ENCODE measurements around the gene PPP1R12A.

Gene PPP1R12A

DNA sequence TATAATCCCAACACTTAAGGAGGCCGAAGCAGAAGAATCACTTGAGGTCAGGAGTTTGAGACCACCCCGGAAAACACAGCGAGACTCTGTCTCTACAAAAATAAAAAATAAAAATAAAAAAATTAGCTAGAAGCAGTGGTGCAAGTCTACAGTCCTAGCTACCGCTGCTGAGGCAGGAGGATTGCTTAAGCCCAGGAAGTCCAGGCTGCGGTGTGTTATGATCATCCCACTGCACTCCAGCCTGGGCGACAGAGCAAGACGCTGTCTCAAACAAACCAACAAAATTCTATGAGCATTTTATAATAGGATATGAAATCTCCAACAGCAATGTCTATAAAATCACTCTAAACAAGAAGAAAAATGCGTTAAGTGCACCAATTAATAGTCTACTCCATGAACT, 75.3 kb downstream of the PPP1R12A start:
- DNase-seq (ENCODE audit: insufficient read length, low spot score) (no peak), FAIRE-seq (no peak)
- TF ChIP-seq POLR2A (IDR thresholded peaks at IDR 0.05; ENCODE audit: low read depth, low read length) = no peak

DNA sequence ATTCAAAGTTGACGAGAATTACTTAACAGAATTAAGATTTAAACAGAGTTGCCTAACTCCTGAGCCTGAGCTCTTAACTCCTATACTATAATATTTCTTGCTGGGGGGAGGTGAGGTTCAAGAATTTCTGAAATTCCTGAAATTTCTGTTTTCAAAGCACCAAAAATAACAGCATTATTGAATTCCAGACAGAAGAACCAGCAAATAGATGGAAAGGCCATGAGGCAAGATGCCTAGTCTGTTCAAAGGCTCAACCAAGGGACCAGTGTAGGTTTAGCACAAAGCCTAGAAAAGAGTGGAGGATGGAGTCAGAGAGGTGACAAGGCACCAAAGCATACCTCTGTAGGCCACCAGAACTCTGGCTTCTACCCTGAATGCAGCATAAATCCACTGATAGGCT, 76.4 kb downstream of the PPP1R12A start:
- peak; percentile 30 for FAIRE-seq
- TF ChIP-seq POLR2A (IDR thresholded peaks at IDR 0.05; ENCODE audit: low read depth, low read length) = no peak
- DNase-seq (ENCODE audit: insufficient read length, low spot score) = no peak

DNA sequence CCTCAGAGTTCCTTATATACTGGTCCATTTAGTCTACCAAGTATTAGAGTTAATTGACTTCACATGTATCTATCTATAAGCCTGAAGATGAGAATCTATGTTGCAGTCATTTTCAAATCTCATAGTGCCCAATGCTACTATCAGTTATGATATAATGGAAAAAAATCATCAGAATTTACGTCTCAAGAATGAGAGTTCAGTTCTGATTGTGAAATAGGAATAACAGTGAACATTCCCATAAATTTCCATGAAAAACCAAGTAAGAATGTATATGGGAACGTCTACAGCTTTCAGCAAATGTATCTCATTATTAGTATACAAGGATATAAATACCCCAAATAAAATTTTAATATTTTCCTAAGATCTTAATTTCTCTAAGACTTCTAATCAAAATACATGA, 77.2 kb downstream of the PPP1R12A start:
- no peak for FAIRE-seq
- no peak for TF ChIP-seq POLR2A (IDR thresholded peaks at IDR 0.05; ENCODE audit: low read depth, low read length)
- DNase-seq (ENCODE audit: insufficient read length, low spot score) = no peak

DNA sequence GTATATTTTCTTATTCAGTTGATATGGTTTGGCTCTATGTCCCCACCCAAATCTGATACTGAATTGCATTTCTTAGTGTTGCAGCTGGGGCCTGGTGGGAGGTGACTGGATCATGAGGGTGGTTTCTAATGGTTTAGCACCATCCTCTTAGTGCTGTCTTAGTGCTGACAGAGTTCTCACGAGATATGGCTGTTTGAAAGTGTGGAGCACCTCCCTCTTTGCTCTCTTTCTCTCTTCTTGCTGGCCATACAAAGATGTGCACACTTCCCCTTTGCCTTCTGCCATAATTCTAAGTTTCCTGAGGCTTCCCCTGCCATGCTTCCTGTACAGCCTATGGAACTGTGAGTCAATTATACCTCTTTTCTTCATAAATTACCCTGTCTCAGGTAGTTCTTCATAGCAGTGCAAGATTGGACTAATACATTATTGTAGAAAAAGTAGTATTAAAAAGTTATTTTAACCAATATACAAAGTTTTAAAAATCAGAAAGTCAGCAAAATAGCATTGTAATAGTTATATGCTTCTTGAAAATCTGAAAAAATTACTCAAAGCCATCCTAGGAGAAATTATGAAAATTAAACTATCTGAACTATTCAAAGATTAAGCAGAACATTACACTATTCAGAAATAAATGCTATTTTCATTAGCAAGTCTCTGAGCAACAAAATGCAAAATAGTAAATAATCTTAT, 84.1 kb downstream of the PPP1R12A start:
- DNase-seq (ENCODE audit: insufficient read length, low spot score) (no peak), FAIRE-seq (no peak)
- TF ChIP-seq POLR2A (IDR thresholded peaks at IDR 0.05; ENCODE audit: low read depth, low read length) = no peak

DNA sequence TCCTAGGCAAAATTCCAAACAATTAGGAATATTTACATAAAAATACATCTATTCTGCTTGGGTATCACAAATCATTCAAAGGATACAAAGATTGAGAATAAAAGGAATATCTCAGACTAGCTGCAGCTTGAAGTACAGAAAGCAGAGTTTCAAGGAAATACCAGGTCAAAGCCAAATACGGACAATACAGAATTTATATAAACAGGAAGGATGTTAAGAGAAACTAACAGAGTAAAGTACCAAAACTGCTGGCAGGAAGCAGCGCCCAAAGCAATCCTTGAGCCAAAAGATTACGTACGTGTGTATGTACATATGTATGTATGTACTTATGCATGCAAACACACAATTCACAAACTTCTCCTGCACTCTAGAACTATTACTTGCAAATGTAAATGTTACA, 86.6 kb downstream of the PPP1R12A start:
- TF ChIP-seq POLR2A (IDR thresholded peaks at IDR 0.05; ENCODE audit: low read depth, low read length) = no peak
- FAIRE-seq (peak; percentile 27), DNase-seq (ENCODE audit: insufficient read length, low spot score) (no peak)

DNA sequence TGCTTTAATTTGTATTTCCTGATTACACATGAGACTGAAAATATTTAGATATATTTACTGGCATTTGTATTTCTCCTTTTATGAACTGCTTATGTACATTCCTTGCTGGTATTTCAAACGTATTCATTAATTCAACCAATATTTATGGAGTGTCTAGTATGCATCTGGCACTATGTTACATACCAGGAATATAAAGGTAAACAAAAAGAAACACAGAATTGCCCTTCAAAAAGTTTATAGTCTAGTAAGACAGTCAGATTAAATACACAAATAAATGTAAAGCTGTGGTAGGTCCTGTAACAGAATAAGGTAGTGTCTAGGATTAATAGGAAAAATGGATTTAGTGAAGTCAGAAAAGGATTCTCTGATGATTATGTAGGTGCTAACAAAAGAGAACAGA, 87.5 kb downstream of the PPP1R12A start:
- DNase-seq (ENCODE audit: insufficient read length, low spot score) (no peak), FAIRE-seq (no peak)
- TF ChIP-seq POLR2A (IDR thresholded peaks at IDR 0.05; ENCODE audit: low read depth, low read length) = no peak

DNA sequence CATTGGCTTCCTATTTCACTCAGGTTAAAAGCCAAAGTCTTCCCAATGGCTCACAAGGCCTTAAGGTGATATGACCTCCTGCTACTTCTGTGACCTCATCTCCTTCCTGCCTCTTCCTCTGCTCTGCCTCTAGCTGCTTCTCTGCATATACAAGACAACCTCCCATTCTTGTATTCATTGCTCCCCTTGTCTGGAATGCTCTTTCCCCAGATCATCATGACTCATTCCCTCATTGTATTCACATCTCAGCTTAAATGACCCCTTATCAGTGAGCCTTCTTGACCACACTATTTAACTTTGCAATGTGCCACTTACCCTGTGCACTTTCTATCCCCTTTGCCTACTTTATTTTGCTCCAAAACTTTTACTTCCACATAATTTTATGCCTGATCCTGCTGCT, 90.2 kb downstream of the PPP1R12A start:
- peak; percentile 99 for FAIRE-seq
- no peak for TF ChIP-seq POLR2A (IDR thresholded peaks at IDR 0.05; ENCODE audit: low read depth, low read length)
- DNase-seq (ENCODE audit: insufficient read length, low spot score) = peak; percentile 31

DNA sequence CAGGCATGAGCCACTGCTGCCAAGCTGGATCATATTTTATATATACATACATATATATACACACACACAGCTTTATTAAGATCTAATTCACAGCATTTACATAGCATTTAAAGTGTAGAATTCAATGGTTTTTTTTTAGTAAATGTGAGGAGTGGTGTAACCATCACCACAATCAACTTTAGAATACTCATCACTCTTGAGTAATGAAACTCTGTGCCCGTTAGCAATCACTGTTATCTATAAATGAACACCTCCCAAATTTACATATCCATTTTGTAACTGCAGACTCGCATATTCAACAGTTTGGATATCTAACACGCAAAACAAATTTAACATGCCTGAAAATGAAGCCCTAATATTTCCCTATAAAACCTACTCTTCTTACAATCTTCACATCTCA, 90.9 kb downstream of the PPP1R12A start:
- FAIRE-seq (no peak), DNase-seq (ENCODE audit: insufficient read length, low spot score) (no peak)
- TF ChIP-seq POLR2A (IDR thresholded peaks at IDR 0.05; ENCODE audit: low read depth, low read length) = no peak

DNA sequence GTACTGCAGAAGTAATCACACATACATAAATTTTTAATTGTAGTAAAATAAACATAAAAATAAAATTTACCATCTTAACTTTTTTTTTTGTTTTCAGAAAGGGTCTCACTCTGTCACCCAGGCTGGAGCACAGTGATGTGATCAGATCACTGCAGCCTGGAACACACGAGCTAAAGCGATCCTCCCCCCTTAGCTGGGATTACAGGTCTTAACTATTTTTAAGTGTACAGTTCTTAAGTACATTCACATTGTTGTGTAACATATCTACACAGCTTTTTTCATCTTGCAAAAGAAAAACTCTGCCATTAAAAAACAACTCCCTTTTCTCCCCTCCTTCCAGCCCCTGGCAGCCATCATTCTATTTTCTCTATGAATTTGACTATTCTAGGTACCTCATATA, 92.3 kb downstream of the PPP1R12A start:
- DNase-seq (ENCODE audit: insufficient read length, low spot score) (no peak), FAIRE-seq (no peak)
- no peak for TF ChIP-seq POLR2A (IDR thresholded peaks at IDR 0.05; ENCODE audit: low read depth, low read length)

DNA sequence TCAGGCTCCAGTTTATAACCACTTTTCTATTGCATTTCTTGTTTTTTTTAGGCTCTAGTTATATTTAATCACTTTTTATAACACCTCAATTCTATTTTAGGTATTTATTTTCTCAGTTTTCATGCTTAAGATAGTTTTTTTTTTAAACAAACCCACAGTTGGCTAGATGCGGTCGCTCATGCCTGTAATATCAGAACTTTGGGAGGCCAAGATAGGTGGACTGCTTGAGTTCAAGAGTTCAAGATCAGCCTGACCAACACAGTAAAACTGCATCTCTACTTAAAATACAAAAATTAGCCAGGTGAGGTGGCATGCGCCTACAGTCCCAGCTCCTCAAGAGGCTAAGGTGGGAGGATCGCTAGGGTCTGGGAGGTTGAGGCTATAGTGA, 93.0 kb downstream of the PPP1R12A start:
- no peak for DNase-seq (ENCODE audit: insufficient read length, low spot score)
- TF ChIP-seq POLR2A (IDR thresholded peaks at IDR 0.05; ENCODE audit: low read depth, low read length) = no peak
- FAIRE-seq = no peak

DNA sequence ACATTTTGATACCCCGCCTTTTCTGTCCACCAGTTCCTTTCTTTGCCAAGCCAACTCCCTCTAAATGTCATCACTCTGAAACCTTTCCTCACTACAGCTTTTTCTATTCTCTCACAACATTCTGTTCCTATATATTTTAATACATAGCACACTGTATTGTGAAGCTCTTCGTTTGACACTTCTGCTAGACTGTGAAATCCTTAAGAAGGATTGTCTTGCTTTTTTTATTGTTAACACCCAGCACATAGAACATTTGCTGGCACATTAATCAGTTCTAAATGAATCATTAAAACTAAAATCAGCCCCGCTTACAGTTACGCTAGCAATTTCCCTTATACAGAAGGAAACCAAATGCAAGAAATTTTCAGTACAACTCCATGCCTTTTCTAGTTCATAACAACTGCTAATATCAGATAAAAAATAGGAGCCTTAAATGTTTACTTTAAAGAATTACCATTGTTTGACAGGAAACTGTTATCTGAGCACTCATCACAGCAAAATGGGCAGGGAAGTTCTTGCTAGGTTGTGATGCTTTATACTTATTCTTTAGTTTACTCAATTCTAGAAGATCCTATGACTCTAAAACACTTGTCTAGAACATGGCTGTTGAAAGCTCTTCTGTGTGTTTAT, 93.5 kb downstream of the PPP1R12A start:
- no peak for FAIRE-seq
- TF ChIP-seq POLR2A (IDR thresholded peaks at IDR 0.05; ENCODE audit: low read depth, low read length) = no peak
- DNase-seq (ENCODE audit: insufficient read length, low spot score) = no peak

DNA sequence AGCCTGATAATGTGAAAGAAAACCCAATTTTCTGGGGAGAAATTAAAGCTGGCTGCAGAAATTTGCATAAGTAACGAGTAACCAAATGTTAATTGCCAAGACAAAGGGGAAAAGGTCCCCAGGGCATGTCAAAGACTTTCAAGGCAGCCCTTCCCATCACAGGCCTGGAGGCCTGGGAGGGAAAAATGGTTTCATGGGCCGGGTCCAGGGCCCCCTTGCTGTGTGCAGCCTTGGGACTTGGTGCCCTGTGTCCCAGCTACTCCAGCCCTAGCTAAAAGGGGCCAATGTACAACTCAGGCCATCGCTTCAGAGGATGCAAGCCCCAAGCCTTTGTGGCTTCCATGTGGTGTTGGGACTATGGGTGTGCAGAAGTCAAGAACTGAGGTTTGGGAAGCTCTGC, 96.5 kb downstream of the PPP1R12A start:
- TF ChIP-seq POLR2A (IDR thresholded peaks at IDR 0.05; ENCODE audit: low read depth, low read length) = no peak
- FAIRE-seq = no peak
- no peak for DNase-seq (ENCODE audit: insufficient read length, low spot score)

DNA sequence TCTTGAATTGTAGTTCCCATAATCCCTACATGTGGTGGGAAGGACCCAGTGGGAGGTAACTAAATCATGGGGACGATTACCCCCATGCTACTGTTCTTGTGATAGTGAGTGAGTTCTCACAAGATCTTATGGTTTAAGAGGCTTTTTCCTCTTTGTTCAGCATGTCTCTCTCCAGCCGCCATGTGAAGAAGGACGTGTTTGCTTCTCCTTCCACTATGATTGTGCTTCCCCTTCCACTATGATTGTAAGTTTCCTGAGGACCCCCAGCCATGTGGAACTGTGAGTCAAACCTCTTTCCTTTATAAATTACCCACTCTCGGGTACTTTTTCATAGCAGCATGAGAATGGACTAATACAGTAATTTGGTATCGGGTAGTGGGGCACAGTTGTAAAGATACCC, 97.3 kb downstream of the PPP1R12A start:
- no peak for FAIRE-seq

DNA sequence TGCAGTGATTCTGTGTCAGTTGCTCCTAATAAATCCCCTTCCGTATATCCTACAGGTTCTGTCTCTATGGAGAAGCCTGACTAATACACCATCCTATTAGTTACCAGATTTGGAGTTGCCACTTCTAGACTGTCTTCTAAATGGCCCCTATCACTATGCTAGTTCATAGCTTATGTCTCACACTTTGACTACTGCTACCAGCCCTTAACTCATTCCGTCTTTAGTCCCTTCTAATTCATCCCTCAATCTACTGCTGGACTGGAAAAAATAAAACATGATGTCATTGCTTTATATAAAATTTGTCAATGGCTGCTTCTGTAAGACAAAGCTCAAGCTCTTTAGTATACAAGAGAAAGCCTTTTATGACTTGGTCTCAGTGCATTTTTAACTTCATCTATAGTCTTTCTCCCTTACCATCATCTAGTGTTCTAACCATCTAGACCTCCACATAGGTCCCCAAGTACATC, 99.5 kb downstream of the PPP1R12A start:
- DNase-seq (ENCODE audit: insufficient read length, low spot score) = no peak
- peak; percentile 20 for FAIRE-seq
- TF ChIP-seq POLR2A (IDR thresholded peaks at IDR 0.05; ENCODE audit: low read depth, low read length) = no peak

More for the DNA sequence above, 97.3 kb downstream of the PPP1R12A start:
- DNase-seq (ENCODE audit: insufficient read length, low spot score) = no peak
- no peak for TF ChIP-seq POLR2A (IDR thresholded peaks at IDR 0.05; ENCODE audit: low read depth, low read length)

DNA sequence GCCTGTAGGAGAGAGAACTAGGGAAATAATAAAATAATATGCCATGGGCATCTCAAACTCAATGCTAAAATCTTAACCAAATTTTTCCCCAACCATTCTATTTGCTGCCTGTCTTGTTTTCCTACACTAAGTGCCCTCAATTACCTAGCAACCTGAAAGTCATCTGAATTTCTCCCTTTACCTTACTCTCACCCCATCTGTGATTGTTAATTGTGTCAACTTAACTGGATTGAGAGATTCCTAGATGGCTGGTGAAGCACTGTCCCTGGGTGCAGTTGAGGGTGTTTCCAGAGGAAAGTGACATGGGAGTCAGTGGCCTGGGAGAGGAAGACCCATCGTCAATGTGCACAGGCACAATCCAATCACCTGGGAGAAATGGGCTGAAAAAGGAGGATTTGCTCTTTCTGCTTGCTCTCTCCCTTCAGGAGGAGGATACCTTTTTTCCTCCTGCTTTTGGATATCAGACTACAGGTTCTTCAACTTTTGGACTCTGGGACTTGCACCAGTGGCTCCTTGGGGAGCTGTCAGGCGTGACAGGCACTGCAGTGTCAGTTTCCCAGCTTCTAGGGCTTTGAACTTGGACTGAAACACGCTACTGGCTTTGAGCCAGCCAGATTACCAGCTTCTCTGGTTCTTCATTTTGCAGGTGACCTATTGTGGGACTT, 100.1 kb downstream of the PPP1R12A start:
- DNase-seq (ENCODE audit: insufficient read length, low spot score) = no peak
- TF ChIP-seq POLR2A (IDR thresholded peaks at IDR 0.05; ENCODE audit: low read depth, low read length) = no peak
- FAIRE-seq = peak; percentile 6
